GM12892 (cell line): ENCODE measurements around the gene PIWIL4.

ENCODE experiments used
- POLR2A ChIP-seq: IDR thresholded peaks from 2 replicates; pipeline ENCODE4 v1.6.1; 2011; ENCODE audit warnings: low read depth, low read length, control low read depth
- POLR2AphosphoS5 ChIP-seq: IDR thresholded peaks from 2 replicates; pipeline ENCODE4 v1.6.1; 2011; ENCODE audit warnings: low read depth, low read length, control low read depth
- TAF1 ChIP-seq: IDR thresholded peaks from 2 replicates; pipeline ENCODE4 v1.6.1; 2011; ENCODE audit warnings: low read depth, mild to moderate bottlenecking, control low read depth, low read length, borderline replicate concordance

- TF ChIP-seq POLR2A (no peak), TAF1 (no peak), POLR2AphosphoS5 (no peak)
Measured at GRCh38 chr11:94583213-94583865, 16.2 kb downstream of the PIWIL4 start.
